Activated naive CD8-positive, alpha-beta T cell treated with anti-CD3 and anti-CD28 coated beads for 36 hours (primary cell): Measurements from ENCODE around the gene CDCA4. TPM values are rescaled to one million over a fixed set of nuclear protein-coding genes. Genes with fewer than 3 reads are reported as not detected.

Experiments
- DNase-seq: peaks from one replicate; pipeline ENCODE4 v3.0.0; 2021
- H3K27ac Mint-ChIP-seq: one replicate; pipeline ENCODE4 v1.8.0; 2022; ENCODE audit warnings: mild to moderate bottlenecking, moderate library complexity, mixed read lengths
- H3K27me3 Mint-ChIP-seq: one replicate; pipeline ENCODE4 v1.8.0; 2022; ENCODE audit warnings: mild to moderate bottlenecking, mixed read lengths
- H3K36me3 Mint-ChIP-seq: one replicate; pipeline ENCODE4 v1.8.0; 2021; ENCODE audit warnings: mild to moderate bottlenecking, mixed read lengths
- H3K4me1 Mint-ChIP-seq: one replicate; pipeline ENCODE4 v1.8.0; 2021; ENCODE audit warnings: mixed read lengths
- H3K4me3 Mint-ChIP-seq: one replicate; pipeline ENCODE4 v1.8.0; 2022; ENCODE audit warnings: mild to moderate bottlenecking, moderate library complexity, mixed read lengths
- H3K9me3 Mint-ChIP-seq: one replicate; pipeline ENCODE4 v1.8.0; 2022; ENCODE audit warnings: mixed read lengths
- total RNA-seq, 2 experiments: library from RNA; stranded (reverse); gene quantifications; one replicate each; pipeline ENCODE4 v1.2.3, GENCODE V29; 2021

Gene CDCA4
- total RNA-seq, 2 experiments from 2014 or later: 89.7 to 89.8 TPM

GRCh38 chr14:104965561-104966231 lies 55.2 kb downstream of the CDCA4 start:
- DNase-seq: no peak
- Mint-ChIP-seq H3K4me1 (no peaks in the 10 kb centered on the region), H3K9me3 (no peaks in the 10 kb centered on the region), H3K36me3 (no peaks in the 10 kb centered on the region), H3K27ac (no peak overlapping the region), H3K4me3 (no peak overlapping the region), H3K27me3 (peaks cover 20% of the 10 kb centered on the region)

DNA sequence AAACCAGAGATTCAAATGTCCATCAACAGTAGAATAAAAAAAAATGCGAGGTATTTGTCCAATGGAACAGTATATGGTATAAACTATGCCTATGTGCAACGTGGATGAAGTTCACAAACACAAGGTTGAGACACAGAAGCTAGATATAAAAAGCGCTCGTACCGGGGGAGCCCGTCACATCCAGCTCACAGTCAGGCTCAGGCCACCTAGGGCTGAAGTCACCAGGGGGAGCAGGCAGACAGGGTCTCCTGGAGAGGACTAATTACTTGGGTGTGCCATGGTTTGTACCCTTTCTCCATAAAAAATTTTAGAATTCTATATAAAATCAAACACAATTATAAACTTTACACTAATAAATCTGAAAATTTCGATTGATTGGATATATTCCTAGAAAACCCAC lies 56.3 kb downstream of the CDCA4 start:
- Mint-ChIP-seq H3K4me3 (no peak overlapping the region), H3K4me1 (no peaks in the 10 kb centered on the region), H3K27ac (no peak overlapping the region), H3K36me3 (no peaks in the 10 kb centered on the region), H3K27me3 (peaks cover 20% of the 10 kb centered on the region), H3K9me3 (no peaks in the 10 kb centered on the region)
- no peak for DNase-seq

Other genes with a start within 250 kb of the CDCA4 start
- 100 to 1,000 TPM; 112 TPM for gene AKT1, start 225.3 kb downstream of the CDCA4 start, total RNA-seq
- gene ZBTB42, start 220.0 kb downstream of the CDCA4 start, total RNA-seq: 1 to 10 TPM; 1.1 to 1.4 TPM
- 1 to 10 TPM; 4.6 to 4.7 TPM for gene CEP170B, start 155.8 kb downstream of the CDCA4 start, total RNA-seq
- not detected for gene PLD4, start 96.2 kb downstream of the CDCA4 start, total RNA-seq
- gene AHNAK2, start 42.7 kb downstream of the CDCA4 start, total RNA-seq: under 1 TPM in 1 of 2 experiments, not detected in 1; 0.02 TPM
- gene CLBA1, start 35.3 kb downstream of the CDCA4 start, total RNA-seq: 1 to 10 TPM; 1.5 to 1.9 TPM
- gene GPR132, start 44.3 kb upstream of the CDCA4 start, total RNA-seq: 10 to 100 TPM; 23.9 to 24.1 TPM
- gene JAG2, start 147.7 kb upstream of the CDCA4 start, total RNA-seq: 1 to 10 TPM; 2.3 to 2.5 TPM
- 1 to 10 TPM; 8.6 to 9.1 TPM for gene NUDT14, start 160.2 kb upstream of the CDCA4 start, total RNA-seq
- 10 to 100 TPM; 33.9 to 35.2 TPM for gene BTBD6, start 227.4 kb upstream of the CDCA4 start, total RNA-seq